MM.1S (cell line): ENCODE measurements around the gene DRAM1.

ENCODE experiments used
- DNase-seq: peaks from one replicate; pipeline ENCODE4 v3.0.0-alpha.2; 2015
- H2AFZ ChIP-seq: fragments of 300-600 bp; sonication (generic); 2 replicates; pipeline ENCODE4 v1.6.0; 2016; ENCODE audit warnings: antibody characterized with exemption, low read length
- H3F3A ChIP-seq: fragments of 300-600 bp; sonication (generic); 2 replicates; pipeline ENCODE4 v1.6.1; 2016; ENCODE audit warnings: mild to moderate bottlenecking, antibody characterized with exemption, low read length, moderate library complexity, mixed read lengths; ENCODE audit not compliant: insufficient read depth
- H3K27ac ChIP-seq: fragments of 300-600 bp; sonication (generic); 2 replicates; pipeline ENCODE4 v1.5.1; 2016; ENCODE audit warnings: mild to moderate bottlenecking, low read length
- H3K27me3 ChIP-seq: fragments of 300-600 bp; sonication (generic); replicated peaks from 2 replicates; pipeline ENCODE4 v1.6.0; 2016; ENCODE audit warnings: low read length; ENCODE audit not compliant: insufficient read depth
- H3K36me3 ChIP-seq: fragments of 300-600 bp; sonication (generic); replicated peaks from 2 replicates; pipeline ENCODE4 v1.6.1; 2016; ENCODE audit warnings: mild to moderate bottlenecking, low read length, mixed read lengths; ENCODE audit not compliant: insufficient read depth
- H3K4me1 ChIP-seq: fragments of 300-600 bp; sonication (generic); 2 replicates; pipeline ENCODE4 v1.6.1; 2016; ENCODE audit warnings: low read length, mixed read lengths
- H3K4me2 ChIP-seq: fragments of 300-600 bp; sonication (generic); 2 replicates; pipeline ENCODE4 v1.6.0; 2016; ENCODE audit warnings: low read depth, low read length
- H3K4me3 ChIP-seq: fragments of 300-600 bp; sonication (generic); 2 replicates; pipeline ENCODE4 v1.5.1; 2016; ENCODE audit warnings: low read length, mixed read lengths
- H3K79me2 ChIP-seq: fragments of 300-600 bp; sonication (generic); 2 replicates; pipeline ENCODE4 v1.6.1; 2016; ENCODE audit warnings: mixed run types, low read length, mixed read lengths
- H3K9ac ChIP-seq: fragments of 300-600 bp; sonication (generic); 2 replicates; pipeline ENCODE4 v1.6.1; 2016; ENCODE audit warnings: low read length, mixed read lengths
- H3K9me2 ChIP-seq: fragments of 300-600 bp; sonication (generic); replicated peaks from 2 replicates; pipeline ENCODE4 v1.6.1; 2016; ENCODE audit warnings: mild to moderate bottlenecking, low read length, mixed read lengths; ENCODE audit not compliant: insufficient read depth
- H3K9me3 ChIP-seq: fragments of 300-600 bp; sonication (generic); replicated peaks from 2 replicates; pipeline ENCODE4 v1.6.1; 2016; ENCODE audit warnings: mild to moderate bottlenecking, low read length, mixed read lengths; ENCODE audit not compliant: insufficient read depth
- H4K20me1 ChIP-seq: fragments of 300-600 bp; sonication (generic); 2 replicates; pipeline ENCODE4 v1.6.1; 2016; ENCODE audit warnings: mild to moderate bottlenecking, low read length, moderate library complexity, mixed read lengths; ENCODE audit not compliant: insufficient read depth
- CTCF ChIP-seq: fragments of 300-600 bp; sonication (generic); IDR thresholded peaks from 2 replicates; pipeline ENCODE4 v1.5.1; 2016; ENCODE audit warnings: antibody characterized with exemption, low read length, mixed read lengths
- EZH2 ChIP-seq: fragments of 300-600 bp; sonication (generic); optimal IDR thresholded peaks from 2 replicates; pipeline ENCODE3; 2017; ENCODE audit warnings: low read depth, mild to moderate bottlenecking, antibody characterized with exemption, low read length, mixed read lengths
- EZH2phosphoT487 ChIP-seq: fragments of 300-600 bp; sonication (generic); IDR thresholded peaks from 2 replicates; pipeline ENCODE4 v1.6.1; 2018; ENCODE audit warnings: antibody characterized with exemption, low read length

DRAM1 gene

GRCh38 chr12:101929365-101930041 is 52.1 kb downstream of the DRAM1 start:
- Histone ChIP-seq H3K4me3 (no peak overlapping the region), H3K4me2 (no peak overlapping the region), H3K79me2 (no peaks in the 10 kb centered on the region), H3K9me3 (no peaks in the 10 kb centered on the region), H3K9me2 (no peaks in the 10 kb centered on the region), H3K27me3 (no peaks in the 10 kb centered on the region), H3K27ac (no peak overlapping the region), H2AFZ (no peak overlapping the region), H3F3A (peaks cover 22% of the 10 kb centered on the region), H3K9ac (no peak overlapping the region), H3K36me3 (no peaks in the 10 kb centered on the region), H3K4me1 (peaks cover 28% of the 10 kb centered on the region), H4K20me1 (no peaks in the 10 kb centered on the region)
- no peak for TF ChIP-seq EZH2phosphoT487
- TF ChIP-seq EZH2, result no peak
- no peak for TF ChIP-seq CTCF
- DNase-seq, result no peak

DNA sequence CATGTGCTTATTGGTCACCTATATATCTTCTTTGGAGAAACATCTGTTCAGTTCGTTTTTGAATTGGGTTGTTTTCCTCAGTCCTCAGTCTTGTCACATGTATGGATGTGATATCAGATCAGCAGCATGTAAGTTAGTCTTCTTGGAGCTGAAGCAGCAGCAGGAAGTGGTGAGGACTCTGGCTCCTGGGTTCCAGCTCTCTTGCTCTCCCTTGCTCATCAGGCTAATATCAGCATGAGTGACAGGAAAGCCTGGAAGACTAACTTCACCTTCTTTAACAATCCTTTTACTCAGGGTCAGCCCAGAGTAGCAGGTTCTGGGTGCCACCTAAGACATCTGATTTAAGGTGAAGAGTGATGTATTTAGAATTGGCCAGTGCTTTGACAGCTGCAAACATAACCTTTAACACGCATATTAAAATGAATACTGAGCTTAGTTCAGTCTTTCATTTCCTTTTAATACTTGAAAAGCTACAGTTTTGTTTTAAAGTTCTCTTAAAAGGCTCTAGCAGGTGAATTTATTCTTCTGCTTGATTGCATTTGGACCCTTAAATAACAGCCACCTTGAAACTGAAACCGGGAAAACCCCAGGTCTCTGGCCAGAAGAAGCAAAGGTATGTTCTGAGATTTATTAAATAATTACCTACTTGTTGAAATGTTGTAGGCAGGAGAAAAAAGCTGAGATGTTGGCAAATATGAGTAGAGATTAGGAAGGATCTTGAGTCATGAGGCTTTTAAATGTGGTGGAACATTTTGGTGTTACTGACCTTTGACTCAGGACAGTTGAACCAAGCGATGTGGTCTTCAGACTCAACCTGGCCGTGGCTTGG is 54.3 kb downstream of the DRAM1 start:
- no peaks in the 10 kb centered on the region for H3K36me3 ChIP-seq
- TF ChIP-seq CTCF, result no peak
- no peak for TF ChIP-seq EZH2
- TF ChIP-seq EZH2phosphoT487, result no peak
- H3K9me3 ChIP-seq, result no peaks in the 10 kb centered on the region
- H2AFZ ChIP-seq, result peak overlapping the region; percentile 19
- peak overlapping the region; percentile 45 for H3K9ac ChIP-seq
- H4K20me1 ChIP-seq, result no peaks in the 10 kb centered on the region
- no peaks in the 10 kb centered on the region for H3K9me2 ChIP-seq
- peaks cover 33% of the 10 kb centered on the region for H3F3A ChIP-seq
- H3K79me2 ChIP-seq, result no peaks in the 10 kb centered on the region
- peak overlapping the region; percentile 26 for H3K4me3 ChIP-seq
- peak overlapping the region; percentile 71 for H3K4me2 ChIP-seq
- peak overlapping the region; percentile 89 for H3K27ac ChIP-seq
- DNase-seq, result peak; percentile 74
- H3K4me1 ChIP-seq, result peaks cover 45% of the 10 kb centered on the region
- no peaks in the 10 kb centered on the region for H3K27me3 ChIP-seq

DNA sequence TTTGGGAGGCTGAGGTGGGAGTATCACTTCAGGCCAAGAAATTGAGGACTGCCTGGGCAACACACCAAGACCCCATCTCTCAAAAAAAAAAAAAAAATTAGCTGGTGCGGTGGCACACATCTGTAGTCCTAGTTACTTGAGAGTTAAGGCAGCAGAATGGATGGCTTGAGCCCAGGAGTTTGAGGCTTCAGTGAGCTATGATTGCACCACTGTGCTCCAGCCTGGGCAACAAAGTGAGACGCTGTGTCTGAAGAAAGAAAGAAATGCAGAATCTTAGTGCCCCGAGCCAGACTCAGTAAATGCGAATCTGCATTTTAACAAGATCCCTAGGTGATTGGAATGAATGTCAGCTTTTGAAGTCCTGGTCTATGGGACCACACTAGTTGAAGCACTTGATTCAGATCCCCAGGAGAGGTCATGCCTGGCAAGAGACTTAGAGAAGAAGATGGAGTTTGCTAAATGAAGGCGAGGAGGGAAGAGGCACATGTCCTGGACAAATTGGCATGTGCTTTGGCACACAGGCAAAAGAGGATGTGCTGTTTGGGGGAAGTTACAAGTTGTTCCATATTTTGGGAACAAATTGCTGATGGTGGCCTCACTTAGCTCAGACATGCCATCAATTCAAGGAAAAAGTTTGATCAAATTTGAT is 56.6 kb downstream of the DRAM1 start:
- Histone ChIP-seq H2AFZ (no peak overlapping the region), H3K27me3 (no peaks in the 10 kb centered on the region), H3K4me3 (no peak overlapping the region), H3K79me2 (no peaks in the 10 kb centered on the region), H3K9me2 (no peaks in the 10 kb centered on the region), H3K36me3 (no peaks in the 10 kb centered on the region), H3K27ac (no peak overlapping the region), H3K4me1 (peaks cover 59% of the 10 kb centered on the region), H3K9me3 (no peaks in the 10 kb centered on the region), H3K9ac (no peak overlapping the region), H4K20me1 (no peaks in the 10 kb centered on the region), H3K4me2 (no peak overlapping the region), H3F3A (peaks cover 37% of the 10 kb centered on the region)
- no peak for DNase-seq
- TF ChIP-seq CTCF (no peak), EZH2phosphoT487 (no peak), EZH2 (no peak)
